ENCODE results near the gene LAMC1.

DNA sequence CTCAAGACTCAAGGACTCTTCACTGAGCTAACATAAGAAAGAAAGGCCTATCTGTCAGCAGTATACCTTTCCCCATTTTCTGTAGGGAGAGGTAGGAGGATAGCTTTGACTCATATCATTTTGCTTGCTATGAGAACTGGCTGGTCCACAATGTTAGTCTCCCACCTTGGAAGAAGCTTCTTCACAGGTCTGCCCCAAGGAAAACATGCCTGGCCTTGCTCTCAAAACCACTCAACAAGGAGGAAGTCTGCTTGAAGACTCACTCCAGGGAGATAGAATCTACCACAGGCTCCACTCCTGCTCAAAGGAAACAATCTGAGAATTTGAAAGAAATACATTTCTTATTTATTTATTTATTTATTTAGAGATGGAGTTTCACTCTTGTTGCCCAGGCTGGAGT is 29.5 kb upstream of the LAMC1 start:
- TF ChIP-seq CTCF (IDR thresholded peaks at IDR 0.05; ENCODE audit: poor library complexity) (no peak), EZH2 (IDR thresholded peaks at IDR 0.05; ENCODE audit: borderline replicate concordance) (no peak)

All from hepatocyte (in vitro differentiated cells).